HepG2 (cell line): ENCODE measurements around the gene BICDL1. TPM values are rescaled to one million over a fixed set of nuclear protein-coding genes. Genes with fewer than 3 reads are reported as not detected.

ENCODE experiments used
- E2F1 ChIP-seq: sonication (generic); formaldehyde crosslinking; IDR thresholded peaks from 2 replicates; pipeline ENCODE4 v1.5.0; 2020; ENCODE audit warnings: missing genetic modification reagents
- HDAC1 ChIP-seq: sonication (generic); formaldehyde crosslinking; IDR thresholded peaks from 2 replicates; pipeline ENCODE4 v1.5.1; 2020; ENCODE audit warnings: mild to moderate bottlenecking, missing genetic modification reagents
- HNRNPUL1 ChIP-seq: fragments of 200-400 bp; formaldehyde crosslinking; IDR thresholded peaks from 2 replicates; pipeline ENCODE4 v1.6.1; 2017; ENCODE audit warnings: low read depth, mild to moderate bottlenecking, low read length, moderate library complexity
- KMT2B ChIP-seq: IDR thresholded peaks from 2 replicates; pipeline ENCODE4 v1.6.1; 2016; ENCODE audit warnings: missing genetic modification reagents, missing compliant biosample characterization
- MZF1 ChIP-seq: sonication (generic); formaldehyde crosslinking; IDR thresholded peaks from 2 replicates; pipeline ENCODE4 v1.8.1; 2023; ENCODE audit warnings: mild to moderate bottlenecking, missing genetic modification reagents, borderline replicate concordance
- PAF1 ChIP-seq: IDR thresholded peaks from 2 replicates; pipeline ENCODE4 v1.6.1; 2016; ENCODE audit warnings: missing genetic modification reagents, missing compliant biosample characterization
- PLRG1 ChIP-seq: fragments of 450-650 bp; conservative IDR thresholded peaks from 2 replicates; pipeline ENCODE4 v1.6.1; 2016
- REXO4 ChIP-seq: sonication (generic); formaldehyde crosslinking; IDR thresholded peaks from 2 replicates; pipeline ENCODE4 v1.8.0; 2022; ENCODE audit warnings: missing genetic modification reagents, mild to moderate bottlenecking, borderline replicate concordance
- RFXANK ChIP-seq: IDR thresholded peaks from 2 replicates; pipeline ENCODE4 v1.6.1; 2016
- RORA ChIP-seq: sonication (generic); formaldehyde crosslinking; IDR thresholded peaks from 2 replicates; pipeline ENCODE4 v1.5.0; 2020; ENCODE audit warnings: mild to moderate bottlenecking, missing genetic modification reagents, moderate library complexity
- ZBTB2 ChIP-seq: sonication (generic); formaldehyde crosslinking; IDR thresholded peaks from 2 replicates; pipeline ENCODE4 v1.8.0; 2022; ENCODE audit warnings: low read depth, missing genetic modification reagents
- ZBTB38 ChIP-seq: sonication (generic); formaldehyde crosslinking; IDR thresholded peaks from 2 replicates; pipeline ENCODE4 v1.5.1; 2020; ENCODE audit warnings: mild to moderate bottlenecking, missing genetic modification reagents
- ZFP36 ChIP-seq: fragments of 150-350 bp; IDR thresholded peaks from 2 replicates; pipeline ENCODE4 v1.6.1; 2018; ENCODE audit warnings: borderline replicate concordance, low read length, low read depth; ENCODE audit not compliant: partially characterized antibody
- ZNF367 ChIP-seq: sonication (generic); formaldehyde crosslinking; IDR thresholded peaks from 2 replicates; pipeline ENCODE4 v1.4.0; 2020; ENCODE audit warnings: missing genetic modification reagents, borderline replicate concordance
- ZNF512B ChIP-seq: sonication (generic); formaldehyde crosslinking; IDR thresholded peaks from 2 replicates; pipeline ENCODE4 v1.5.1; 2020; ENCODE audit warnings: missing genetic modification reagents, mild to moderate bottlenecking, borderline replicate concordance
- ZNF570 ChIP-seq: sonication (generic); formaldehyde crosslinking; IDR thresholded peaks from 2 replicates; pipeline ENCODE4 v1.4.0; 2020; ENCODE audit warnings: mild to moderate bottlenecking, missing genetic modification reagents, borderline replicate concordance
- ZNF709 ChIP-seq: sonication (generic); formaldehyde crosslinking; IDR thresholded peaks from 2 replicates; pipeline ENCODE4 v1.5.0; 2020; ENCODE audit warnings: mild to moderate bottlenecking, missing genetic modification reagents
- ZNF766 ChIP-seq: sonication (generic); formaldehyde crosslinking; IDR thresholded peaks from 2 replicates; pipeline ENCODE4 v1.5.0; 2020; ENCODE audit warnings: missing genetic modification reagents, borderline replicate concordance
- ZNF768 ChIP-seq: sonication (generic); formaldehyde crosslinking; IDR thresholded peaks from 2 replicates; pipeline ENCODE4 v1.4.0; 2020; ENCODE audit warnings: missing genetic modification reagents
- ZNF784 ChIP-seq: sonication (generic); formaldehyde crosslinking; IDR thresholded peaks from 2 replicates; pipeline ENCODE4 v1.5.1; 2020; ENCODE audit warnings: missing genetic modification reagents, mild to moderate bottlenecking, borderline replicate concordance
- ZUFSP ChIP-seq: sonication (generic); formaldehyde crosslinking; IDR thresholded peaks from 2 replicates; pipeline ENCODE4 v1.9.0; 2021; ENCODE audit warnings: missing genetic modification reagents, mild to moderate bottlenecking, borderline replicate concordance
- polyA plus RNA-seq, 8 experiments: library from polyadenylated mRNA; depleted of rRNA in 3 of 8; stranded (reverse) in 7 of 8; unstranded in 1 of 8; fragments of >200 nt; fragmentation: Illumina TruSeq in 4 of 8; extraction: Trizol in 4 of 8; gene quantifications; 2 replicates each; pipeline versions ENCODE4 v1.2.1 to v1.2.3, GENCODE V29; 2011 to 2016; ENCODE audit warnings: low read depth in 4 of 8, missing spikeins in 1 of 8, mixed read lengths in 1 of 8; ENCODE audit not compliant: insufficient read depth in 1 of 8
- total RNA-seq, 5 experiments: library from RNA; depleted of rRNA; stranded (reverse); fragments of >200 nt; fragmentation: Illumina TruSeq; extraction: Trizol; gene quantifications; 2 replicates each; pipeline ENCODE4 v1.2.3, GENCODE V29; 2016; ENCODE audit warnings: low read depth in 1 of 5

BICDL1 gene
- total and polyA plus RNA-seq, 2 of the 13 experiments (the other 11 are each of a cell fraction or from before 2014, with no cell fraction given): 3.6 to 9.7 TPM

- TF ChIP-seq ZNF570 (CRISPR knock-in tag) (no peak), PLRG1 (no peak), ZNF512B (CRISPR knock-in tag) (no peak), ZBTB38 (CRISPR knock-in tag) (peak; percentile 78), ZNF367 (CRISPR knock-in tag) (no peak), RORA (CRISPR knock-in tag) (no peak), HNRNPUL1 (no peak), ZNF784 (CRISPR knock-in tag) (peak; percentile 92), ZUFSP (CRISPR knock-in tag) (no peak), HDAC1 (CRISPR knock-in tag) (peak; percentile 98), REXO4 (CRISPR knock-in tag) (no peak), RFXANK (CRISPR knock-in tag) (no peak), ZNF709 (0 out of 2 replicates have a peak, but pooled peaks have one; percentile 46), ZFP36 (no peak), ZNF768 (CRISPR knock-in tag) (peak; percentile 68; the same call in 1 of the 2 replicates), KMT2B (CRISPR knock-in tag) (peak; percentile 82), E2F1 (CRISPR knock-in tag) (no peak), ZBTB2 (CRISPR knock-in tag) (peak; percentile 51; the same call in 1 of the 2 replicates), ZNF766 (CRISPR knock-in tag) (no peak), PAF1 (CRISPR knock-in tag) (no peak), MZF1 (peak; percentile 60; the same call in 1 of the 2 replicates)
These were observed 98.0 kb downstream of the BICDL1 start (continued) for GRCh38 chr12:120086801-120087621.
